Esophagus mucosa (tissue), 1 donor: ENCODE data around the gene TBC1D12. TPM values are rescaled to one million over a fixed set of nuclear protein-coding genes. Genes with fewer than 3 reads are reported as not detected.
"Not testable (repeated sequence)": the region's sequence is repeated elsewhere in the genome, so short reads cannot be mapped to it uniquely, and the experiment has no call there.

Experiments used
- ATAC-seq: fragments of 200-7000 bp; cut with Tn5 transposase; one replicate; pipeline ENCODE4 v1.9.1; 2020
- total RNA-seq: library from RNA; stranded (reverse); gene quantifications from one replicate; pipeline ENCODE4 v1.2.4, GENCODE V29; 2023
- donor health status: DM: yes; HTN: yes; CAD: no.

The TBC1D12 gene
- total RNA-seq, 1 donor from 2014 or later: 3.6 TPM

- peak; percentile 7 for ATAC-seq
Measured at GRCh38 chr10:94546049-94546900, 143.9 kb downstream of the TBC1D12 start.

- no peak for ATAC-seq
Measured at GRCh38 chr10:94546901-94547185, 144.5 kb downstream of the TBC1D12 start.

DNA sequence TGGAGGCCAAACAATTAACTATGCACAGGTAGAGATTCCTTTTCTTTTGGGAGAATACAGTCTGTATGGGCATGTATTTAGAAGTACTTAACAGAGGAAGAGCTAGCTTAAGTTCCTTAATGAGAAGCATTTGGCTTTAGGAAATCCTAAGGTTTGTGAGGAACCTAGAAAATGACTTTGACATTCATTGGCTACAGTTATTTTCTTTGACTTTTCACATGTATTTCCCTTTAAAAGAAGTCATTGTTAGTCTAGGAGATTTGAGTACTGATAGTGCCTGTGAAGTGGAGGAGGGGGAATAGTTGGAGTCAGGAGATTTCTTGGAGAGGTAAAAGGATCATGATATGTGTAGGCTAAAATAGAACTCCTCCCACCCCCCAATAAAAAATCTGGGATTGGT is 146.9 kb downstream of the TBC1D12 start:
- no peak for ATAC-seq

DNA sequence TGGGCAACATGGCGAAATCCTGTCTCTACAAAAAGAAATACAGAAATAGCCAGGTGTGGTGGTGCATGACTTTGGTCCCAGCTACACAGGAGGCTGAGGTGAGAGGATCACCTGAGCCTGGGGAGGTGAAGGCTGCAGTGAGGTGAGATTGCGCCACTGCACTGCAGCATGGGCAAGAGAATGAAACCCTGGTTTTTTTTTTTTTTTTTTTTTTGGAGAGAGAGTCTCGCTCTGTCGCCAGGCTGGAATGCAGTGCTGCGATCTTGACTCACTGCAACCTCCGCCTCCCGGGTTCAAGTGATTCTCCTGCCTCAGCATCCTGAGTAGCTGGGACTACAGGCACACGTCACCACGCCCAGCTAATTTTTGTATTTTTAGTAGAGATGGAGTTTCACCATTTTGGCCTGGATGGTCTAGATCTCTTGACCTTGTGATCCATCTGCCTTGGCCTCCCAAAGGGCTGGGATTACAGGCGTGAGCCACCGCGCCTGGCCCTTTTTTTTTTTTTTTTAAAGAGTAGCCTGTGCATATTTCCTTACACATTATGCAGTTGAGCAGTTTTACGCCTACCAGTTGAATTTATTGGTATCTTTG is 165.5 kb downstream of the TBC1D12 start:
- ATAC-seq: not testable (repeated sequence)

- ATAC-seq: no peak
Measured at GRCh38 chr10:94571081-94571480, 168.7 kb downstream of the TBC1D12 start.

DNA sequence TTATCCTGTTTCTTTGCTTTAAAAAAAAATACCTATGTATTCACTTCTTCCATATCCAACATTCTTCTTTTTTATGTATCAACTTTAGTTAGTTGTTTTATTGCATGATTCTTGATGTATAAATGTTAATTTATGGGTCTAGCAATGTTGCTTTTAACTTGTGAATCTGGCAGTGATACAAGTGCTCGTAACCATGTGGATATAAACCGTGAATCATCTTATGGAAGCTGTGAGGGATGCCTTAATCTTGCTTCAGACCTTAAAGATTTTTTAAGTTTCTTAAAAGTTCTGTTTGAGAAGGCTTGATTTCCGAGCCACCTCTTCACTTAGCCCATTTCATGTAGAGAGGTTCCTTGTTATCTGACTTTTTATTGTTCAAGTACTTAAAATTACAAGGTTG is 169.2 kb downstream of the TBC1D12 start:
- ATAC-seq: no peak

DNA sequence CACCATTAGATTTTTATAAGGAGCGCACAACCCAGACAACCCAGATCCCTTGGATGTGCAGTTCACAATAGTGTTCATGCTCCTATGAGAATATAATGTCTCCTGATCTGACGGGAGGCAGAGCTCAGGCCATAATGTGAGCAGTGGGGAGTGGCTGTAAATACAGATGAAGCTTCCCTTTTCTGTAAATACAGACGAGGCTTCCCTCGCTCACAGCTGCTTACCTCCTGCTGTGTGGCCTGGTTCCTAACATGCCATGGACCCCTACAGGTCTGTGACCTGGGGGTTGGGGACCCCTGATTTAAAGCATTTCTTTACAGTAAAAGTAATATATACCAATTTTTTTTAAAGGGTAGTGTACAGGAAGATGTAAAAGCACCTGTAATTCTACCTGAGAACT is 176.4 kb downstream of the TBC1D12 start:
- no peak for ATAC-seq

- ATAC-seq: no peak
Measured at GRCh38 chr10:94583124-94583523, 180.8 kb downstream of the TBC1D12 start.

Other genes starting within 250 kb of the TBC1D12 start
- 11.8 TPM for gene NOC3L, start 39.6 kb upstream of the TBC1D12 start, total RNA-seq
- 23.0 TPM for gene HELLS, start 143.2 kb downstream of the TBC1D12 start, total RNA-seq